Endothelial cell of umbilical vein (primary cell): ENCODE measurements around the gene GDPD3. TPM values are rescaled to one million over a fixed set of nuclear protein-coding genes. Genes with fewer than 3 reads are reported as not detected.

ENCODE experiments used
- BruUV-seq: library from RNA; stranded (reverse); fragments of 400-500 nt; replicated peaks from 2 replicates; lab custom pipeline; 2021; lab: Mats Ljungman, UMichigan
- CTCF ChIA-PET: fragments of 300-600, 350-600 bp; sonication (Branson Sonifier 250); formaldehyde crosslinking; loops from one replicate; lab custom pipeline; 2021; ENCODE audit warnings: antibody characterized with exemption, inconsistent platforms; lab: Charles Lee
- POLR2A ChIA-PET: fragments of 300-600, 350-600 bp; sonication (Branson Sonifier 250); formaldehyde crosslinking; loops from one replicate; lab custom pipeline; 2021; ENCODE audit warnings: antibody characterized with exemption, inconsistent platforms; lab: Charles Lee
- DNase-seq: peaks from one replicate; pipeline ENCODE4 v3.0.0-alpha.2; 2011; ENCODE audit warnings: low read depth, low spot score
- FAIRE-seq: peaks from 2 replicates; lab custom pipeline; 2011; peaks lifted over from hg19 to GRCh38; lab: Jason Lieb, UNC
- H2AFZ ChIP-seq: 2 replicates; pipeline ENCODE4 v1.6.0; 2012; ENCODE audit warnings: low read depth, low read length, control low read depth, inconsistent platforms
- H3K27ac ChIP-seq: 2 replicates; pipeline ENCODE4 v1.5.1; 2011; ENCODE audit warnings: low read depth, mild to moderate bottlenecking, control low read depth, low read length, moderate library complexity; ENCODE audit not compliant: insufficient read depth
- H3K27me3 ChIP-seq, 2 experiments: 2 replicates each; pipeline versions ENCODE4 v1.6.0 to v1.6.1; 2011; ENCODE audit warnings: low read length in 2 of 2, mixed read lengths in 1 of 2; ENCODE audit not compliant: control insufficient read depth in 2 of 2, insufficient read depth in 2 of 2
- H3K36me3 ChIP-seq, 2 experiments: 2 replicates in 1 of 2; 3 replicates in 1 of 2; pipeline ENCODE4 v1.5.1; 2011; ENCODE audit warnings: low read length in 2 of 2, mild to moderate bottlenecking in 1 of 2, moderate library complexity in 1 of 2; ENCODE audit not compliant: control insufficient read depth in 2 of 2, insufficient read depth in 2 of 2; ENCODE audit errors: extremely low read depth in 1 of 2
- H3K4me1 ChIP-seq: 3 replicates; pipeline ENCODE4 v1.5.1; 2011; ENCODE audit warnings: mild to moderate bottlenecking, low read length; ENCODE audit not compliant: control insufficient read depth, insufficient read depth; ENCODE audit errors: extremely low read depth
- H3K4me2 ChIP-seq: 2 replicates; pipeline ENCODE4 v1.6.1; 2011; ENCODE audit warnings: low read length, control low read depth, mixed read lengths; ENCODE audit not compliant: insufficient read depth
- H3K4me3 ChIP-seq, 3 experiments: fragments of 200-600 bp in 1 of 3; sonication (generic), shearing (Covaris generic) in 1 of 3; replicated peaks in 1 of 3; 2 replicates each; pipeline ENCODE4 v1.5.1; 2011 to 2016; ENCODE audit warnings: control low read depth in 3 of 3, low read length in 3 of 3, mild to moderate bottlenecking in 2 of 3, inconsistent platforms in 1 of 3, low read depth in 1 of 3, moderate library complexity in 1 of 3; ENCODE audit not compliant: insufficient read depth in 1 of 3
- H3K79me2 ChIP-seq: 2 replicates; pipeline ENCODE4 v1.6.0; 2012; ENCODE audit warnings: low read length, inconsistent platforms; ENCODE audit not compliant: control insufficient read depth, insufficient read depth
- H3K9ac ChIP-seq: replicated peaks from 2 replicates; pipeline ENCODE3; 2011; ENCODE audit warnings: low read length, control low read depth; ENCODE audit not compliant: insufficient read depth; ENCODE audit errors: extremely low read depth
- H3K9me1 ChIP-seq: replicated peaks from 3 replicates; pipeline ENCODE4 v1.6.0; 2011; ENCODE audit warnings: mild to moderate bottlenecking, low read length; ENCODE audit not compliant: control insufficient read depth, insufficient read depth; ENCODE audit errors: extremely low read depth
- H3K9me3 ChIP-seq: replicated peaks from 2 replicates; pipeline ENCODE4 v1.5.1; 2012; ENCODE audit warnings: low read length, inconsistent platforms; ENCODE audit not compliant: control insufficient read depth, insufficient read depth
- H4K20me1 ChIP-seq: replicated peaks from 2 replicates; pipeline ENCODE3; 2011; ENCODE audit warnings: mild to moderate bottlenecking, low read length; ENCODE audit not compliant: control insufficient read depth, insufficient read depth; ENCODE audit errors: extremely low read depth
- CTCF ChIP-seq, 2 donors: IDR thresholded peaks; 1 replicate in 1 of 2; 2 replicates in 1 of 2; pipeline ENCODE4 v1.5.1; 2011; ENCODE audit warnings: low read length in 2 of 2, mild to moderate bottlenecking in 2 of 2, moderate library complexity in 2 of 2, control low read depth in 1 of 2, inconsistent platforms in 1 of 2, low read depth in 1 of 2; ENCODE audit not compliant: insufficient read depth in 1 of 2; ENCODE audit errors: extremely low read depth in 1 of 2
- EZH2 ChIP-seq: IDR thresholded peaks from 2 replicates; pipeline ENCODE4 v1.6.1; 2012; ENCODE audit warnings: borderline replicate concordance, low read depth, mild to moderate bottlenecking, moderate library complexity, low read length, inconsistent platforms; ENCODE audit not compliant: severe bottlenecking
- GATA2 ChIP-seq: IDR thresholded peaks from 2 replicates; pipeline ENCODE4 v1.7.0; 2011; ENCODE audit warnings: low read depth, mild to moderate bottlenecking, moderate library complexity, mixed read lengths, low read length; ENCODE audit not compliant: insufficient read length, insufficient read depth
- JUN ChIP-seq: IDR thresholded peaks from 2 replicates; pipeline ENCODE4 v1.6.1; 2011; ENCODE audit warnings: borderline replicate concordance, low read depth; ENCODE audit not compliant: insufficient read length, insufficient read depth
- MAX ChIP-seq: IDR thresholded peaks from 2 replicates; pipeline ENCODE4 v1.6.1; 2011; ENCODE audit not compliant: insufficient read depth, insufficient read length
- POLR2AphosphoS5 ChIP-seq: IDR thresholded peaks from 2 replicates; pipeline ENCODE4 v1.6.1; 2012; ENCODE audit warnings: low read depth, mild to moderate bottlenecking, control low read depth, low read length, moderate library complexity; ENCODE audit not compliant: insufficient read depth
- dilution Hi-C: fragments of 300-500 bp; cut with MboI; formaldehyde crosslinking; loops from one replicate; pipeline ENCODE4 v1.15.0; 2019; ENCODE audit warnings: low sequenced_read_pairs; ENCODE audit not compliant: extremely low pct_ligation_motif_present
- intact Hi-C: fragments of 100-400 bp; cut with micrococcal nuclease; formaldehyde crosslinking; loops from one replicate; pipeline ENCODE4 v1.10.0; 2022
- polyA plus RNA-seq, 4 experiments: library from polyadenylated mRNA; depleted of rRNA in 3 of 4; stranded (reverse) in 3 of 4; unstranded in 1 of 4; fragments of >200 nt; gene quantifications; 2 replicates each; pipeline versions ENCODE4 v1.2.1 to v1.2.3, GENCODE V29; 2011 to 2012; ENCODE audit warnings: missing spikeins in 1 of 4
- total RNA-seq: library from RNA; stranded (reverse); gene quantifications from 2 replicates; pipeline ENCODE4 v1.2.3, GENCODE V29; 2021

The GDPD3 gene
- total and polyA plus RNA-seq, 2 donors (not counting 3 experiments of a cell fraction or from before 2014, with no cell fraction given): 8.0 to 18.6 TPM

DNA sequence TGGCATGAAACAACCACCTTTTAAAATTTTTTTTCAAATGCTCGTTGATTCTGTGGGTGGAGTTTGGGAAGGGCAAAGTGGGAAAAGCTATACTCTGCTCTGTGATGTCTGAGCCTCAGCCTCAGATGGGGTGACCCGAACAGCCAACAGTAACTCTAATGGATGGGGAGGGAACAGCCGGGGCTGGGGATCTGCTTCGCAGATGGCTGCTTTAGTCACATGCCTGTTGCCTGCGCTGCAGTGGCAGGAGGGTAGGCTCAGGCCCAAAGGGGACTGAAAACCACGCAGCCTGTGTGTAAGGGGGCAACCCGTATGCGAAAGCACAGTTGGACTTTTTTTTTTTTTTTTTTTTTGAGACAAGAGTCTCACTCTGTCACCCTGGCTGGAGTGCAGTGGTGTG is 24.6 kb upstream of the GDPD3 start:
- BruUV-seq: no TSS peak
- no peak for FAIRE-seq

More for the DNA sequence above, 24.6 kb upstream of the GDPD3 start:
- Histone ChIP-seq H3K36me3 (no peaks in the 10 kb centered on the region), H3K79me2 (no peaks in the 10 kb centered on the region), H4K20me1 (no peaks in the 10 kb centered on the region), H3K9me3 (no peaks in the 10 kb centered on the region), H3K4me2 (no peak overlapping the region), H3K27me3 (no peaks in the 10 kb centered on the region), H3K9me1 (no peaks in the 10 kb centered on the region), H3K4me1 (no peaks in the 10 kb centered on the region), H3K27ac (no peak overlapping the region), H3K9ac (no peak overlapping the region), H2AFZ (no peak overlapping the region), H3K4me3 (no peak overlapping the region)
- intact Hi-C loops (no loop called here), dilution Hi-C loops (no loop called here)
- TF ChIP-seq MAX (no peak), JUN (no peak), CTCF (IDR thresholded peaks at IDR 0.05; ENCODE audit: extremely low read depth in 1 of 2, insufficient read depth in 1 of 2, low read depth in 1 of 2, low read length in 2 of 2) (no peak), EZH2 (no peak), POLR2AphosphoS5 (no peak), GATA2 (no peak)
- POLR2A ChIA-PET: no interaction called here
- no peak for DNase-seq
- CTCF ChIA-PET: interaction anchor here (1.2 kb wide), 1 partner anchor 106 kb away, joined by 3 read pairs; no protein-coding TSS in a partner anchor
